SHP77 (cell line): ENCODE data around the gene TLN1.

Source experiments
- DNase-seq, 2 experiments: peaks; one replicate each; lab custom pipeline; 2025; lab: John Stamatoyannopoulos, UW

TLN1 gene

GRCh38 chr9:35706951-35707350, 25.0 kb downstream of the TLN1 start:
- no peak for DNase-seq

GRCh38 chr9:35705836-35706430, 26.1 kb downstream of the TLN1 start:
- DNase-seq, result no peak

GRCh38 chr9:35705372-35705771, 26.6 kb downstream of the TLN1 start:
- DNase-seq, result no peak

GRCh38 chr9:35703906-35704672, 27.9 kb downstream of the TLN1 start:
- DNase-seq, result no peak

GRCh38 chr9:35702696-35703095, 29.3 kb downstream of the TLN1 start:
- no peak for DNase-seq

- DNase-seq, result no peak
Observed at GRCh38 chr9:35700942-35701341, 31.1 kb downstream of the TLN1 start.

- DNase-seq, result no peak
Observed at GRCh38 chr9:35700031-35700430, 32.0 kb downstream of the TLN1 start.

GRCh38 chr9:35698231-35698630, 33.8 kb downstream of the TLN1 start:
- DNase-seq, result no peak

GRCh38 chr9:35697486-35697885, 34.5 kb downstream of the TLN1 start:
- DNase-seq, result no peak

GRCh38 chr9:35696520-35697215, 35.3 kb downstream of the TLN1 start:
- DNase-seq, result peak; percentile 3 to 10

GRCh38 chr9:35695943-35696401, 36.0 kb downstream of the TLN1 start:
- no peak for DNase-seq

GRCh38 chr9:35691757-35692301, 40.2 kb downstream of the TLN1 start:
- no peak for DNase-seq

GRCh38 chr9:35691334-35691650, 40.7 kb downstream of the TLN1 start:
- no peak for DNase-seq

- DNase-seq, result peak in 1 of 2 experiments; percentile 6
Observed at GRCh38 chr9:35690614-35691333, 41.2 kb downstream of the TLN1 start.

- DNase-seq, result no peak
Observed at GRCh38 chr9:35690294-35690613, 41.7 kb downstream of the TLN1 start.

GRCh38 chr9:35689542-35690293, 42.3 kb downstream of the TLN1 start, which contains the start of gene TPM2:
Gene TPM2 (minus strand): TSS chr9:35689925. CDS start chr9:35689817, 108 bp downstream.
- DNase-seq, result no peak

GRCh38 chr9:35688558-35689541, 43.1 kb downstream of the TLN1 start:
- DNase-seq, result no peak

GRCh38 chr9:35687972-35688557, 43.9 kb downstream of the TLN1 start:
- no peak for DNase-seq

GRCh38 chr9:35687306-35687705, 44.7 kb downstream of the TLN1 start:
- DNase-seq, result no peak
